Measurements from ENCODE around the gene ESPNL.
"Not testable (repeated sequence)": the region's sequence is repeated elsewhere in the genome, so short reads cannot be mapped to it uniquely, and the experiment has no call there.

ESPNL gene

DNA sequence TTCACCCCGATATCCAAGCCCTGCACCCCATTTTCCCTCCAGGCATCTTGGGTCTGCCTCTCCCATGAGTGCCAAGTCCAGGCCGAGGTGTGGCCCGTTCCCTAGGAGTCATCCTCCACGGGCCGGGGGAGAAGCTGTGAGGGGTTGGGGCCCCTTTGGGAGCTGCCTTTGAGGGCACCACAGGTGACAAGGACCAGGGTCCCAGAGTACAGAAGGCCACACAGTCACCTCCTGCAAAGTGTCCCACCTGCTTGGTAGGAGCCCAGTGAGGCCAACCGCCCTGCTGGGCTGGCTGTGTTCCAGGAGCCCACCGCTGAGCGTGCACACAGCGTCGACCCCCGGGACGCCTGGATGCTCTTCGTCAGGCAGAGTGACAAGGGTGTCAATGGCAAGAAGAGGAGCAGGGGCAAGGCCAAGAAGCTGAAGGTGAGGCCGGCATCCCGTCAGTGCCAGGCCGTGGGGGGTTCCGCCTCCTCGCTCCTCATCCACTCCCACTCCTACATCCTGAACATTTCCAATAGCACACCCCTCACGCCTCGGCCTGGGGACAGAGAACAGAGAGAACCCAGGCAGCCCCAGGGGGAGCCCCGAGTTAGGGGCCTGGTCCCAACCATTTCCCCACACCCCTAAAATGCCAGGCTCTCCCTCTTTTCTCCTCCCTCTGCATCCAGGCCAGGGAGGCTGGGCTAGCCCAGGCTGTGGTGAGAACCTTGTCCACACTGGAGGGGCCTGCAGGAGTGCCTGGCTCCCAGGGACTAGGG, 61.3 kb downstream of the ESPNL start:
- DNase-seq = no peak

DNA sequence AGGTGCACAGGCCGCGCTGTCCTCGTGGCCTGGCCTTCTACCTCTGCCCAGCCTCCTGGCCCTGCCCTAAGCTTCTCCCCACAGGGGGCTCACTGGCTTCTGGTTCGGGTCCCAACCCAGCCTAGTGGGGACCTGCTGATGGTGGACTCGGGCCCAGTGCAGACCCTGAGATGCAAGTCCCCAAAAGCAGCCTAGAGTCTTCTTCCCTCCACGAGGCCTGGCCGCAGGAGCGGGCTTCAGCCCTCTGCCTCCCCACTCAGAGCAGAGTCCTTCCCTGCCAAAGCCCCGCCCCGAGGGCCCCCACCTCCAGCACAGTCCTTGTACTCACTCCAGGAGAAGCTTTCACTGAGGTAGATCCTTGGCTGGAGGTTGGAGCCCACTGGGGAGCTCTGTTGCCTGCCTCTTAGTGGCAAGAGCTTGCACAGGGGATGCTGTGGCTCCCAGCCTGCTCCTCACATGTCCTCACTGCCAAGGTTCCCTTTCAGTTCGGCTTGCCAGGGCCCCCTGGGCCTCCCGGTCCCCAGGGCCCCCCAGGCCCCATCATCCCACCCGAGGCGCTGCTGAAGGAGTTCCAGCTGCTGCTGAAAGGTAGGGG, 62.2 kb downstream of the ESPNL start:
- no peak for DNase-seq

DNA sequence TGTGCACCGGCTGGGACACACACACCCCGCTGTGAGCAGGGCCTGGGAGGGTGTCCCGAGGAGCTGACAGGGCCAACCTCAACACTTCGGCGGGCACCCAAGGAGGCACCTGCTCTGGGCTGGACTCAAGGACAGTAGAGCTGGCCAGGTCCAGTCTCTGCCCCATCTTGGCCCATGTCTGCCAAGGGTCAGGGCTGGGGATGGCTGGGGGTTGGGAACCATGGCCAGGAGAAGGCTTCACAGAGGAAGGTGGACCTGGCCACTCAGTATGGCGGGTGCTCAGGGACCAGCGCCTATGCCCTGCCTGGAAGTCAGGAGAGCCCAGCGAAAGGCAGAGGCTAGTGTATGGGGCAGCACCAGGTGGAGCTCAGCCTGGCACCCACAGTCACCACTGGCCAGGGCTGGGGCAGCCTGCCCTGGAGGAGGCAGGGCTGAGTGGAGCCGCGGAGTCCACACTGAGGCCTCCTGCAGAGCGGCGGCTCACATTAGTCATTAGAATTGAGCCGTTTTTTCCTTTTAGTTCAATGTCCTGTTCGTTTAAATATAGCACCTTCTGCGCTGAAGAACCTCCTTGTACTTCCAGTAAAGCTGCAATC, 62.8 kb downstream of the ESPNL start:
- DNase-seq = no peak

DNA sequence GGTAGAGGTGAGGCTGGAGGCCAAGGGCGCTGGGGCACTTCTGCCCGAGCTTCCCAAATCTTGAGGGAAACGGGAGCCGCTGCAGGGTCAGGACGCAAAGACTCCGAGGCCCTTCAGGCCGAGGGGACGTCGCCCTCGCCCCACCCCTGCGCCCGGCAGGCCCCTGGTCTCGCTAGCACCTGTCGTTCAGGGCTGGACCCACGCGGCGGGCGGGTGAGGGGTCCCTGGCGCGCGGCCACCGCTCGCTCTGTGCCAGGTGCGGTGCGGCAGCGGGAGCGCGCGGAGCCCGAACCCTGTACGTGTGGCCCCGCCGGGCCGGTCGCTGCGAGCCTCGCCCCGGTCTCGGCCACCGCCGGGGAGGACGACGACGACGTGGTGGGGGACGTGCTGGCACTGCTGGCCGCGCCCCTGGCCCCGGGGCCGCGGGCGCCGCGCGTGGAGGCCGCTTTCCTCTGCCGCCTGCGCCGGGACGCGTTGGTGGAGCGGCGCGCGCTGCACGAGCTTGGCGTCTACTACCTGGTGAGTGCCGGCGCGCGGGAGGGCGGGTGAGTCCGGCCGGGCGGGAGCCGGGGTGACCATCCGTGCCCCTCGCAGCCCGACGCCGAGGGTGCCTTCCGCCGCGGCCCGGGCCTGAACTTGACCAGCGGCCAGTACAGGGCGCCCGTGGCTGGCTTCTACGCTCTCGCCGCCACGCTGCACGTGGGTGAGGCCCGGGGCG, 63.5 kb downstream of the ESPNL start:
- no peak for DNase-seq

DNA sequence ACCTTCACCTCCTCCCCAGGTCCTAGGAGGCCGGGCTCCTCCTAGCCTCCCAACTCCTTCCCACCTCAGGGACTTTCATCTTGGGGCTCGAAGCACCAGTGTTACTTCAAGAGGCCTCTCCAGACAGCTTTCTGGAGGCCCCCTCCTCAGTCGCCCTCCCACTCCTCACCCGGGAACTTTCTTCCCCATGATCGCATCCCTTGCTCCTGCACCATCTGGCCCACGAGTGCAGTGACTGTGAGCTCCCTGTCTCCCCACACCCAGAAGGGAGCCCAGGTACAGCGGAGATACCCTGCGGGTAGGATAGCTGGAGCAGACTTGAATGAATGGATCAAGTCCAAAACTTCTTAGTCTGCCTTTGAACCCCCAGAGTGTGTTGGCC, 64.8 kb downstream of the ESPNL start:
- no peak for DNase-seq

DNA sequence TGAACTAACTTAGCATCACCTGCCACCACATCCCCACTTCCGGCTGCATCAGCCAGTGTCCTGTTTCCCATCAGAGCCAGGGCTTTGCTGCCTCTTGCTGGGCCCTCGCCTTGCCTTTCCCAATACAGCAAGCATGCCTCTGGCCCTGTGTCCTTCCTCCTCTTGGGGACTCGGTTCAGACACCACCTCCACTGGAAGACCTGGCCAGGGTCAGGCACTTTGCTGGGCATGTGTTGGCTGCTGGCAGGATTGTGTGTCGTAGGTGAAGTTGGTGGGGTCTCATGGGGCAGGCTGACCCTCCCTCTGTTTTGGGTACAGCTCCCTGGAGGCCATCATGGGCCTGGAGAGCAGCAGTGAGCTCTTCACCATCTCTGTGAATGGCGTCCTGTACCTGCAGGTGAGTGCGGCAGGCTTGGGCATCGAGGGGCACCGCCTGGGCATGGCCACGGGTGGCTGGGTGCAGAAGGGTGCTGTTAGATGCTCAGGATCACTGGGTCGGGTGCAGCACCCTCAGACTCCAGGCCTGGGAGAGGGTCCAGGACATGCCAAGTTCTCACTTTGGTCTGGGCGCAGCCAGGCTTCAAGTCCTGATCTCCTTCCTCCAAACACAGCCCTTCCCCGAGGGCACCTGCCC, 65.3 kb downstream of the ESPNL start:
- DNase-seq = no peak

DNA sequence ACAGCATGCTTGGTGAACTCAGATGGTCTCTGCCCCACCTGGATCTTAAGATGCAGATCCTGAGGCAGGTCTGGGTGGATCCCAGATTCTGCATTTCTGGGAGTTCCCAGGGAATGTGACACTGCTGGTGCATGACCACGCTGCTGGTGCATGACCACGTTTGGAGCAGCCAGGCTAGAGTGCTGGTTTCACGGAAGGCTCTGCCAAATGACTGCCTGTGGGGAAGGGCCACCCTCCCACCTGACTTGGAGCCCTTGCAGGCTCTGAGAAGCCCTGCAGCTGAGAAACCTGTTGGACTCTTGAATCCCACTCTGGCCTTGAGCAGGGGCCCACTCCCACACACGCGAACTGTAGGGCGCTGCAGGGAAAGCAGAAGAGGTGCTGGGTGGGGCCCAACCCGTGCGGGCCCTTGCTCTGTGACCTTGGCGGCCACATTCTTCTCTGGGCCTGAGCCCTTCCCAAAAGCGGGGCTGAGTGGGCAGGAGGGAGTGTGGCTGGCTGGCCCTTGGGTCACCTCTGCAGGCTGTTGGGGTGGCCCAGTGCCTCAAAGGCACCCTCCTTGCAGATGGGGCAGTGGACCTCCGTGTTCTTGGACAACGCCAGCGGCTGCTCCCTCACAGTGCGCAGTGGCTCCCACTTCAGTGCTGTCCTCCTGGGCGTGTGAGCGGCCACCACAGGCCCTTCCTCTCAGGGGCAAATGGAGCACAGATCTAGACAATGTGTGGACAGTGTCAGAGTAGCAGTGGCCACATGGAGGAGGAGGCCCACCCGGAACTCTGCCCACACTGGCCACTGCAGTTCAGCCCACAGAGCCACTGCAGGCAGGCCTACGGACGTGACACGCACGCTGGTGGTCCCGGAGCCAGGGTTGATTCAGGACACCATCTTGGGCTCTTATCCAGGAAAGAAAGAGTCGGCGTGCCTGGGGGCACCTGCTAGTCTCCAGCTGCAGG, 66.5 kb downstream of the ESPNL start:
- DNase-seq = no peak

DNA sequence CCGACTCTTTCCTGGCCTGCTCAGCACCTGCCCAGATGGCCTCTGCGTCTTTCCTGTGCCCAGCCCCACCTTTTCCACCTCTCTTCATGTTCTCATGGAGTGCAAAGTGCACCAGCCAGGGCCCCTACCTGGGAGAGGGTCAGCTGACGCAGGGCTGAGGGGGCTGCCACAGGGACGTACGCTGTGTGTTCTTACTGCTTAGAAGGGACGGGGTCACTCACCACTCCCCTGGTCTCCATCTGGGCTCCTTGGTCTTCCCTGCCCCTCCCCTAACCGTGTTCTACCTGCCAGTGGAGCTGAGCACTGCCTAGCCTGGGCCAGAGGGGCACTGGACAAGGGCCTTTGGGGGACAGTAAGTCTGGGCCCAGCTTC, 67.2 kb downstream of the ESPNL start:
- DNase-seq = no peak

DNA sequence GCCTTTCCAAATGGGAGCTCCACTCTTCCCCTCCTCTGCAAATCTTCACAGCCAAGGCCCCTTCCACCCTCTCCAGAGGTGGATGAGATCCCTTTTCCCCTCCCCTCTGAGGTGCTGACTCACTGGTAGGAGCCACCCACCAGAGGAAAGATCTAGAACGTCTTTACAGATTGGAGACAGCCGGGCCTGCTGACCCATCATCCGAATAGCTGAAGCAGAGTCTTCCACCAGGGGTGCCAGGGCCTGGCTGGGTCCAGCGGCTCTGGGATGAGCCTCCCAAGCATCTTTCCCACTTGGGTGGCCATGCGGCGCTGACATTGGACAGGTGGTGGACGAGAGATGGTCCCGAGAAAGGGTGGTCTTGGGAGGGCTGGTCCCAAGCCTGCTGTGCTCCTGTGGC, 67.6 kb downstream of the ESPNL start:
- DNase-seq = no peak

DNA sequence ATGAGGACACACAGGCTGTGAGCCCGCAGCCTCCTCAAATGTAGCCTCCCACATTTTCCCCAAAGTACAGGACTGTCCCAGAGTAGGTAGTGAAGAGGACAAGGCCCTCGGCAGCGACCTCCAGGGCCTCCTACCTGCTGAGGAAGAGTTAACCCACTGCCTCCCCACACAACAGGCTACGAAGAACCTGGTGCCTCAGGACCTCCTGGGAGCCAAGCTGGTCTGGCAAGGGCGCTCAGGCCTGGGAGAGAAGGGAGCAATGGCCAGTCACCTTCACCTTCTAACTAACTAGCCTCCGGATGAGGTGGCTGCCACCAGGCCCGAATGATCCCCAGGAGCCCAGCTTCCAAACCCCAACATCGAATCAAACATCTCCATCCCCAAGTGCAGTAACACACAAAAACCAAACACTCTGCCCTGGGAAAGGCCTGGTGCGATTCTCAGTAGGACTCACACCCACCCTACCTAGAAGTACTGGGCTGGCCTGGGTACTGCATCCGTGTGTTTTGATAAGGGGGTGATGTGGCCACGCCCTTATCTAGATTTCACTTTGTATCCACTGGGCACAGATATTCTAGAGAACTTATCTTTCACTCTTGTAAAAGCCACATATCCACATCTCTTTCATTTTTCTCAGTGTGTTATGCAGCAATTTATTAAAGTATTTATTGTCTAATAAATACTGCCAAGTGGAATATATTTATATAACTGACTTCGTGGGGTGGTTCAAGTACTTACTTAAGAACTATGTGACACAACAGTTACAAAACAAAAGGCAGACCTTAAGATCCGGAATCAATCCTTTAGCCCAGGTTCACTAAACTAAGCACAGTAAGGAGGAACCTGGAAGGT, 68.3 kb downstream of the ESPNL start:
- DNase-seq = no peak

DNA sequence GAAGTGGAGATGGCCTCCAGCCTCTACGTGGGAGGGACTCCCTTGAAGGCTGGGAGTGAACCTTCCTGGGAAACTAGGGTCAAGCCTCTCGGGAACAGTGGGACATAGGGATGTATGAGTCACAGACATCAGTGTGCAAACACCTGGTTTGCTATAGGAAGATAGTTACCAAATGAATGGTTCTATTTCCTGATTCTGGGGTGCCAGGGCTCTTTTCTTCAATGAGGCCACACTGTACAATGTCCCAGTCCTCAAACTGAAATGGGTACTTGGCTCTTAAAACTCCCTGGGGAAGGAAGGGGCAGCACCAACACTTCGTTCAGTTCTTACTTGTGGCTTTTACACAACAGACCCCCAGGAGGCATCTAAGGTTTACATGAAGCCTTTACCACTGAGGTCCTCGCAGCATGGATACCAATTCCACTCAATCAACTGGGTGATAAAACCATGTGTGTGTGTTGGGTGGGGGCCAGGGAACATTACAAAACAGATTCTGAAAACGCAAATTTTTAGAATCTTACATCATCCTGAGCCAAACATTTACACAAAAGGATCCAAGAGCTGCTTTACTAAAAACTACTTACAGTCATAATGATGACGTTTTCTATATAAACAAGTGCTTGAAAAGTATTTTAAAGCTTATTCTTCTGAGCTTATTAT, 69.0 kb downstream of the ESPNL start:
- DNase-seq = no peak

DNA sequence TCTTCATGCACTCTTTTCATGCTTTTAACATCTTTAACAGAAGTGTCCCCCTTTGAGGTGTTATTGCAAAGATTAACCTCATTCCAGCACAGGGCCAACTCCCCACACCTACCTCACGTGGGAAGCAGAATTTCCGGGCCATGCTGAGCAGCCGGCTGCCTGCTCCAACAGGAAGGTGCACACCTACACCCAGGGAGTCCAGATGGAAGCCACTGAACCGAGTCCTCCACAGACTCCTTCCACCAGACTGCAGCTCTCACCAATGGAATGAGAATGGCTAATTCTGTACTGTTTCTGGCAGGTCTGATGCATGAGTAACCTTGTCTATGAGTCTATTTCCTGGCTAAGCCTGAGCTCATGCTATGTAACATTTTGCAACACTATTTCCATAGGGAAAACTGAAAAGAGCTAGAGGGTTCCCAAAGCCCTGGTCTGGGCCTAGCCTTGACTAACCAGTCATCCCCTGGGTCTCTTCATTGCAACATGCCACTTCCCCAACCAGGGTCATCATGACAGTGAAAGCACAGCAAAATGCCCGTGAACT, 69.6 kb downstream of the ESPNL start:
- DNase-seq = no peak

DNA sequence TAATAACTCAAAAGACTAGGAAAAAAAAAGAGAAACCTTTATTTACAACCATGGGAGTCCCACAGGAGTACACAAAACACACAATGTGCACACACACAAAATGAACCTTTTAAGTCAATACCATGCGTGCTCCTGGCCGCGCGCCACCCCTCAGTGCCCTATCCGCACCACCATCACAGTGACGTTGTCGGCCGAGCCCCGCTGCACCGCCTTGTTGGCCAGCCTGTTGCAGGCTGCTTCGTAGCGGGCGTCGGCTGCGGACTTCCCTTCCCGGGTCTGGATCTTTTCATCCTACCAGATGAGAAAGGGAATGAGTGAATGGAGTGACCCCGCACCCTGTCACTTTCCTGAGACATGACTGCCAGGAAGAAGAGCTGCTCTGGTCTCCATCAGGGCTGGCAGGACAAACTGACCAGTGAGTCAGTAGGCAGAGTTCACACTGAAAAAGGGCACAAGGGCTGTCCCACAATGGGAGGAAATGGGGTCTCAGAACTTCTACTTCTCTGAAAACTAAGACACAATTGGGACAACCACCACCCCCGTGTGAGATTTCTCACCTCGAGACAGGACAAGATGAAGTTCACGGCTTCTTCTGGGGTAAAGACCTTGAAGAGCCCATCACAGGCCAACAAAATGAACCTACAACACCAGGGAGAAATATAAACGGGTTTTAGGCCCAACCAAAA, 70.4 kb downstream of the ESPNL start:
- no peak for DNase-seq

DNA sequence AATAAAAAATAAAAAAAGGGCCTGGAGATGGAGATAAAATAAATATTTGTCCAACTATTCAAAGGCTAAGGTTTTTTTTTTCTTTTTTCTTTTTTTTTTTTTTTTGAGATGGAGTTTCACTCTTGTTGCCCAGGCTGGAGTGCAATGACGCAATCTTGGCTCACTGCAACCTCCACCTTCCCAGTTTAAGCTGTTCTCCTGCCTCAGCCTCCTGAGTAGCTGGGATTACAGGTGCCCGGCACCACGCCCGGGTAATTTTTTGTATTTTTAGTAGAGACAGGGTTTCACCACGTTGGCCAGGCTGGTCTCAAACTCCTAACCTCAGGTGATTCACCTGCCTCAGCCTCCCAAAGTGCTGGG, 70.9 kb downstream of the ESPNL start:
- DNase-seq = not testable (repeated sequence)

DNA sequence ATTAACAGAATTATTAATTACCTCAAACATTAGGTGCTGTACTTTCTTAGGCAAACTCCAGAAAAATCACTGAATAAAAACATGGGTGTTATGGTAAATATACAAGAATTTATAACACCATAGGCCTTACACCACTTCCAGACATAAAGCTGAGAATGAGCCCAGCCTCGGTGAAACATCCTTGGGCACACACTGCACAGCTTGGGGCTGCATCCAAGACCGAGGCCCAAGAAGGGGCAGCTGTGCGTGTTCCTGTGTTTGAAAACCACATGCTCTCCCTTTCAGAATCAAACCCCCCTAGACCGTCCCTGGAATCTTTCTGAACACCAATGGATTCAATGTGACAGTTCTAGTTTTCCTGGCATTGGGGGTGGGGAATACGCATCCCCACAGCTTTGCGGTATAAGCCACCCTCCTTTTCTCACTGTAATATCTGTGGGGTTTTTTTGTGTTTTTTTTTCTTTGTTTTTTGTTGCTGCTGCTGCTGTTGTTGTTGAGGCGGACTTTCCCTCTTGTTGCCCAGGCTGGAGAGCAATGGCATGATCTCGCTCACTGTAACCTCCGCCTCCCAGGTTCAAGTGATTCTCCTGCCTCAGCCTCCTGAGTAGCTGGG, 71.5 kb downstream of the ESPNL start:
- no peak for DNase-seq

DNA sequence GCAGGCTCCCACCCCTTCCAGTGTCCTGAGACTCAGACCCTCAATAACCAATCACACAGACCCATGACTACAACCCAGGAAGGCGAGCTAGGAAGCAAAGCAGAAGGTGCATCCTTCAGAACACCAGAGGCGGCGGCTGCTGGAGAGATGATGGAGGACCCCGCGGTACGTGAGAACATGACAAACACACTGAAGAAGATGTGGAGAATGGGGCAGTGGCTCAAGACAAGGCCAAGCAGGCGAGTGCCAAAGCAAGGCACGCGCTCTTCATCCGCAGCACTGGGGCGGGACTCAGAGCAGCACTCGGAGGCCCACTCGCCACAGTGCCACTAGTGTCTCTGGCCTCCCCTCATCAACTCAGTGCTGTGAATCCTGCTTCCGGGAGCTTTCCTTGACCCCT, 72.3 kb downstream of the ESPNL start:
- DNase-seq = no peak

DNA sequence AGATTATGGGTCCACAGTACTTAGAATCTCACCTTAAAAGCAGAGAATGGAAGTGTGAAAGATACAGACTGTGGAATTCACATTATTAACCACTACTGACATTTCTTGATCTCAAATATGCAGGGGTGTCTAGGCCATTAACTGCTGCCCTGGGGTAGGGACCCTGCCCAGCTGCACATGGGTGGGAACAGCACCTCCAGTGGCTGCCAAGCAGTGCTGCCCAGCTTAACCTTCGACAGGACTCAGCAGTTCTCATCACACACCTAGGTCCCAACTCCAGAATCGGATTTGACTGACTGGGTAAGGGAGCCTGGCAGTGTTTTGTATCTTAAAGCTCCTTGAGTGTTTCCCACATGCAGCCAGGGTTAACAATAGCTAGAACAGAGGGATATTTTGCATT, 73.6 kb downstream of the ESPNL start:
- DNase-seq = no peak

DNA sequence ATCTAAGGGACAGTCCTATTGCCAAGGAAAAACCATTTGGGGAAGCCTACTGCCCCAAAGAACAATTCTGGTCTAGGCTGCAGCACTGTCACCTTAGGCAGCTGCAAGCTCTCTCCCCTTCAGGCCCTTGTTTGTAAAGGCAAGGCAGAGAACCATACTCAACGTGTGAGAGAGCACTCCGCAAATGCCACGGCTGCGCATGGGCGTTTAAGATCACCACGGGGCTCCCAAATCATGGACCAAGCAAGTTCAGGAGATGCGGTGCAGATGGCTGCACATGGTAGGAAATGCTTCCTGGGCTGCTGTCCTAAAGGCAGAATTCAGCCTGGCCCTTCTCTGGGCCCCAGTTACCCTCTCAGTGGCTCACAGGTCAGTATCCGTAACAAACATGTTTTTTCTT, 74.2 kb downstream of the ESPNL start:
- no peak for DNase-seq

DNA sequence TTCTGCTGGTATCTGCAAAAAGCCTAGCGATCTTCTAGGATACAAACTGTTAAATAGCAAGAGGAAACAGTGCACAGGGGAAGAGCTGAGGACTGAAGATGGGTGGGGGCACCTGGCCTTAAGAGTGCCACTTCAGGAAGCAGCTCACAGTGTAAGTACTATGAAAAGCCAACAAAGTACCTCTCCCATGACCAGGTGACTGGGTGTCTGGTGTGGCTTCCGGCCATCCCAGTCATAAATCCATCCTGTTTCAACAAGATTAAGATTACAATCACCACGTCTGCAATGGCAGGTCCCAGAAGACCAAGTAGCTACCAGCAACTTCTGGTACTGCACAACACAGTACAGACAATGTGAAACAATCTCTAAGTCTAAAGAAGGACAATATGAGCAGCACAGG, 74.6 kb downstream of the ESPNL start:
- DNase-seq = no peak
